Measurements from ENCODE around the gene GABRB1.

DNA sequence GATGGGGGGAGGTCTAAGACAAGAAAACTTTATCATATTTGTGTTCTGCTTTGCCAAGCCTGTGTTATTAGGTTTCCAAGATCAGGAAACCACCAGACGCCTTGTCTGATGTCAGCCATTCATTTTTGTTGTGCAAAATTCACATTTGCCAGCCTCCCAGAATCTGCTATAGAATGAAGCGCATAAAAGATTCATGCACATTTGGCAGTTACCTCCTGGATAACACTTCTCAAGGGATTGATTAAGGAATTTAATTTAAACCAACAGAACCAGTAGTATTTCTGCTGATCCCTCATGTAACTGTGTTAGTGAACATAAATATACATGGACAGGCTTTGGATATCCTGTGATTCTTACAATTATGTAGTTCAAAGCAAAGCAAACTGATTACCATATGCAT is 244.2 kb downstream of the GABRB1 start:
- no peak for TF ChIP-seq CTCF (IDR thresholded peaks at IDR 0.05)
- TF ChIP-seq POLR2A (IDR thresholded peaks at IDR 0.05), result no peak

All from right lobe of liver (tissue), 4 donors.